Measurements from ENCODE around the gene THEMIS.
"Not testable (repeated sequence)": the region's sequence is repeated elsewhere in the genome, so short reads cannot be mapped to it uniquely, and the experiment has no call there.

Gene THEMIS

DNA sequence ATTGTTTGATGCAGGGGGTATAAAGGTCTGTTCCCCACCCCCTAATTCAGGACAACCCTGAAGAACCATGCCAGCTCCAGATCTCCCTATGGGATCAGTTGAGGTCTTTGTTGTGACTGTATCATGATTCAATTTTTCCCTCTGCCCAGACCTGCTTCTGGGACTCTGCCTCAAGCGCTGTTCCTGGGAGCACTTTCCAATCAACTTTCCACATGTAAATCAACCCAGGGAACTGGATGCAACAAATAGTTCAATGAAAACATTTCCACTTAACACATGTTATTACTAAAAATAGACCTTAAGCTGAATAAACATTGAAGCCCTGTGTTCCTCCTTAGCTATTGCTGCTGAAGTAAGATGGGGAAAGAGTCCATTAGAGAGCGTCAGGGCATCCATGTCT, 184.4 kb downstream of the THEMIS start:
- no peak for DNase-seq

DNA sequence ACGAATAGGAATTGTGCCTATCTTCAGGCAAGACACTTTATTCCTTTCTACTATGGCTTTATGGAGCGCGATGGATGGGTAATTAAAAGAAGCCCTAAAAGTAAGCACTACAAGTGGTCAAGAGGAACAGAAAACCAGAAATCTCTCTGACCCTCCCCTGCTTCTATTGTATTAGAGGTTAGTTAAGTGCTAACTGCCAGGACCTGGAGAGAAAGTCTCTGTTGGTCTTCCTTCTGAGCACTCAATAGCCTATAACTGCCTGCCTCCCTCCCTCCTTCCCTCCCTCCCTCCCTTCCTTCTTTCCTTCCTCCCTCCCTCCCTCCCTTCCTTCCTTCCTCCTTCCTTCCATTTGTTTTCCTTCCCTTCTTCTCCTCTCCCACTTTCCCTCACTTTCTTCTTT, 190.2 kb downstream of the THEMIS start:
- no peak for DNase-seq

DNA sequence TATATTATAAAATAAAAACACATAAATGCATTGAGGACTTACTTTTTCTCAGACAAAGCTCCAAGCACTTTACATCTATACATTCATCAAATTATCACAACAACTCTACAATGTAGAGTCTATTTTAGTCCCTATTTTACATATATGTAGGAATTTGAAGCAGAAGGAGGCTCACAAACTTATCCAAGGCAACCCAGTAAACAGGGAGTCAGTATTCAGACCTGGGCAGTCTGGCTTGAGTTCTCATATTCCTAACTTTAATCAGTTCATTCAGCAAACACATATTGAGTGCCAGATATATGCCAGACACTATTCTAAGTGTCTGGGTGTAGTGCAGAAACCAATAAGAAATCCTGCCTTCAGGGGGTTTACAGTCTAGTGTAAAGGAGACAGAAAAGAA, 194.6 kb downstream of the THEMIS start:
- DNase-seq: no peak

DNA sequence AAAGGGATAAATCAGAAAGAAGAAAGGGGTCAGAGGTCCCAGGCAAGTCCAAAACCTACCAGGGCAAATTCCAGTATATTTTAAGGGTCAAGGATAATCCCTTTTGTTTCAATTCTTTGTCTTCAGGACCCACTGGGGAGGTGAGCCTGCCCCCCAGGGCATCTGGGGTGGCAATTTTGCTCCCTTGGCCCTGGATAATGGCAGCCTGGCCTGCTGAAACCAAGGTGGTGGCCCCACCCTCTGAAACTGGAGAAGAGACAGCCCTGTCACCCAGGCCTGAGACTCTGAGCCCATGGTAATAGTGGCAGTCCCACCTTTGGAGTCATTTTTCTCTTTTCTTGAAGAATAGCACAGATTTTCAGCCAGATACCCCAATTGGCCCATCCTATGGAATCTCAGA, 205.8 kb downstream of the THEMIS start:
- DNase-seq: no peak

DNA sequence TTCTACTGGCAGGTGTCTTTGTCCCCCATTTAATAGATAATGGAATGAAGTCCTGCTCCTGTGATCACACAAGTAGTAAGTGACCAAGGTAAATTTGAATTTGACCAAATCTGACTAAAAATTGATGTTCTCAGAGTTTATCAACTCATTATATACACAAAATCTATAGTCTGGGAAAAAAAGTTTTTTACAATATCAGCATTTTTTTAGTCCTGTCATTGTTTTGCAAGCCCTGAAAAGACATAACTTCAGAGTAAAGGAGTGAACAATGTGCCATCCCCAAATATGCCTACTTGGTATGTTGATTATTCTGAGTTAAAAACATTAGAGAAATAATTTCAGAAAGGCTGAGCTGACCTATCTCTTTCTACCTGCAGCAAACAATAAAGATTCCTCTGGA, 209.7 kb downstream of the THEMIS start:
- DNase-seq: no peak

DNA sequence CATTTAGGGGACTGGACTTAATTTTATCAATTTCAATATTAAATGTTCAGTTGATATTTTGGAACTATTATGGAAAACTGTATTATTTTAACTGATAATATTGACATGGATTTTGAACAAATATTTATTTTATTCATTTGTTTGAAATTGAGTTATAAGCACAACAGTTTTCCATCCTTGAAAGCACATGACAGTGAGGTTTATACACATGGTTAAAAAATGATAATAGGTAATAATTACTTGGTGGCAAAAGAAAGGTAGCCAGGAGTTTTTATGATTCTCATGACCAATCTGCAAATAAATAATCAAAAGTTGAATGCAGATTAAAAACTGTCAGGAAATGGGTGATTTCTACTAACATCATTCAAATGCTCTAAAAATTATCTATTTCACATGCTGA, 210.3 kb downstream of the THEMIS start:
- DNase-seq: no peak

DNA sequence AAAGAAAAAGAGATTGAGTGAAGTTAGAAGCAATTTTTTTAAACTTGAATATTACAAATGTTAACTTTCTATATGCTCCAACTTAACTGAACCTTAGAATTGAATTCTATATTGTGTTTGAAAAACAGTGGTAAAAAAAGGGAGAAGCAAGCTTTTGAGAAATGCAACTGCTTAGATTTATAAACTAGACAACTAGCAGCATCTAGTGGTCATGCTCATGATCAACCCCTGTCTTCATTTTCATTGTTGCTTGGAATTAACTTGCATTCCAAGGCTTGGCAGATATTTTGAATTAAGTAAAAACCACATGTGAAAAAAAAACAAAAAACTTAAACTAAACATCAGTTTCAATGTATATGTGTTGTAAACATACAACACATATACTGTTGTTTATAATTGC, 210.8 kb downstream of the THEMIS start:
- DNase-seq: no peak

DNA sequence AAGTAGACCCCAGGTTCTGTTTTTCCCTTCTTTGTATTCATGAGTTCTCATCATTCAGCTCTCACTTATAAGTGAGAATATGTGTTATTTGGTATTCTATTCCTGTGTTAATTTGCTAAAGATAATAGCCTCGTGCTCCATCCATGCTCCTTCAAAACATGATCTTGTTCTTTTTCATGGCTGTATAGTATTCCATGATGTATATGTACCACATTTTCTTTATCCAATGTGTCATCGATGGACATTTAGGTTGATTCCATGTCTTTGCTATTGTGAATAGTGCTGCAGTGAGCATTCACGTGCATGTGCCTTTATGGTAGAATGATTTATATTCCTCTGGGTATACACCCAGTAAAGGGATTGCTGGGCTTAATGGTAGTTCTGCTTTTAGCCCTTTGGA, 213.4 kb downstream of the THEMIS start:
- DNase-seq: not testable (repeated sequence)

DNA sequence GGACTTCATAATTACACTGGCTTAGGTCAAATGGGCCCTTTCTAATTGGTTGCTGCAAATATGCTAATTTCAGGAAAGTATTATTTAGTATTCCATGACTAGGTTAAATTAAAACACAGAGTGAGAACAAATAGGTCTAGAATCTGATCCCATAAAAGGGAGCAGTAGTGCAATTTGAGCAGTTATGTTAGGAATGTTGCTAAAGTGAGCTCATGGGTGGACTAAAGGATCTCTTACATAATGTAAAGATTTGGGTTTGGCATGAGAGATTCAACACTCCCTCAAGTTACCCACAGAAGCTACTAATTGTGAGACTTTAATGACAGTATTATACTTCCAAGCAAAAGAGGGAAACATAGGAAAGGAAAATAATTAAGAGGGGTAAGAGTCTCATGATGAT, 214.8 kb downstream of the THEMIS start:
- DNase-seq: no peak

DNA sequence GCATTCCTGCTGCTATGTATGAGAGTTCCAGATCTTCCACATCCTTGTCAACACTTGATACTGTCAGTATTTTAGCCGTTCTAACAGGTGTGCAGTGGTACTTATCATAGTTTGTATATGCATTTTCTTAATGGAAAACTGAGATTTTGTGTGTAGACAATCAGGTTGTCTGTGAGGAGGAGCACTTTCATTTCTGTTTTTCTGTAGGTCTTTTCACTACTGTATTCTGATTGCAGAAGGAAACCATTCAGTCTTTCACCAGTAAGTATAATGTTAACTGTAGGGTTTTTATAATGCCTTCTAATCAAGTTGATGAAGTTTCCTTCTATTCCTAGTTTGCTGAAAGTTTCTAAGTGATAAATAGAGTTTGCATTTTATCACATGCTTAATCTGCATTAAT, 216.4 kb downstream of the THEMIS start:
- no peak for DNase-seq
